ENCODE results near the gene CHRNG.
"Not testable (repeated sequence)": the region's sequence is repeated elsewhere in the genome, so short reads cannot be mapped to it uniquely, and the experiment has no call there.

The CHRNG gene

GRCh38 chr2:232527905-232528470 is 11.5 kb upstream of the CHRNG start:
- DNase-seq (ENCODE audit: low read depth) = no peak

GRCh38 chr2:232528746-232529460 is 10.6 kb upstream of the CHRNG start:
- DNase-seq (ENCODE audit: low read depth) = no peak

- no peak for DNase-seq (ENCODE audit: low read depth)
These were observed 9.5 kb upstream of the CHRNG start for GRCh38 chr2:232529806-232530547.

- no peak for DNase-seq (ENCODE audit: low read depth)
These were observed 8.7 kb upstream of the CHRNG start for GRCh38 chr2:232530626-232531260.

- DNase-seq (ENCODE audit: low read depth) = no peak
These were observed 7.1 kb upstream of the CHRNG start for GRCh38 chr2:232532419-232532818.

GRCh38 chr2:232532821-232533220 is 6.7 kb upstream of the CHRNG start:
- DNase-seq (ENCODE audit: low read depth) = not testable (repeated sequence)

- no peak for DNase-seq (ENCODE audit: low read depth)
These were observed 5.4 kb upstream of the CHRNG start for GRCh38 chr2:232533944-232534710.

- no peak for DNase-seq (ENCODE audit: low read depth)
These were observed 4.4 kb upstream of the CHRNG start for GRCh38 chr2:232534940-232535651.

GRCh38 chr2:232535761-232536530 is 3.5 kb upstream of the CHRNG start:
- DNase-seq (ENCODE audit: low read depth) = no peak

GRCh38 chr2:232537079-232537478 is 2.4 kb upstream of the CHRNG start:
- no peak for DNase-seq (ENCODE audit: low read depth)

GRCh38 chr2:232537499-232537898 is 2.0 kb upstream of the CHRNG start:
- DNase-seq (ENCODE audit: low read depth) = no peak

- no peak for DNase-seq (ENCODE audit: low read depth)
These were observed 821 bp upstream of the CHRNG start for GRCh38 chr2:232538671-232539070.

GRCh38 chr2:232540441-232541041 is 1.0 kb downstream of the CHRNG start:
- no peak for DNase-seq (ENCODE audit: low read depth)

- no peak for DNase-seq (ENCODE audit: low read depth)
These were observed 1.9 kb downstream of the CHRNG start for GRCh38 chr2:232541195-232541960.

- no peak for DNase-seq (ENCODE audit: low read depth)
These were observed 2.6 kb downstream of the CHRNG start for GRCh38 chr2:232541961-232542714.

GRCh38 chr2:232542715-232543467 is 3.4 kb downstream of the CHRNG start:
- no peak for DNase-seq (ENCODE audit: low read depth)

- no peak for DNase-seq (ENCODE audit: low read depth)
These were observed 4.0 kb downstream of the CHRNG start for GRCh38 chr2:232543491-232543890.
